GM18508 (cell line): ENCODE results near the gene PPAT.

ENCODE experiments used
- ATAC-seq: cut with Tn5 transposase; IDR thresholded peaks from one replicate; pipeline ENCODE4 v1.9.1; 2021; ENCODE audit warnings: moderate number of reproducible peaks; ENCODE audit not compliant: insufficient read depth, unreplicated experiment

The PPAT gene

DNA sequence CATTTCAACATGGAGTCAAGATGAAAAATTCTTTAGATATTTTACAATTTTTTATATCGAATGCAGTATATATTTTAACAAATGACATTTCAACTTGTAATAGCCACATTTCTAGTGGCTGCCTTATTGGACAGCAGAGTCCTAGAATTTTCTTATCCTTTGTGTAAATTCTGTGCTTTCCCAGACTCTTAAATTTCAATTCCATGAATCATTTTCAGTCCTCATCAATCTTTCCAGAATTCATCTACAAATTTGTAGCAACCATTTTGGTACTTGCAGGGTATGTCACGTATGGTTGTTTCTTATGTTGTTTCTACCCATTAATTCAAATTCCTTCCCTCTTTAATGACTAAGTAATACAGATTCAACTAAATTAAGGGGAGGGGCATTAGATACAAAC lies 3.4 kb upstream of the PPAT start:
- no peak for ATAC-seq

DNA sequence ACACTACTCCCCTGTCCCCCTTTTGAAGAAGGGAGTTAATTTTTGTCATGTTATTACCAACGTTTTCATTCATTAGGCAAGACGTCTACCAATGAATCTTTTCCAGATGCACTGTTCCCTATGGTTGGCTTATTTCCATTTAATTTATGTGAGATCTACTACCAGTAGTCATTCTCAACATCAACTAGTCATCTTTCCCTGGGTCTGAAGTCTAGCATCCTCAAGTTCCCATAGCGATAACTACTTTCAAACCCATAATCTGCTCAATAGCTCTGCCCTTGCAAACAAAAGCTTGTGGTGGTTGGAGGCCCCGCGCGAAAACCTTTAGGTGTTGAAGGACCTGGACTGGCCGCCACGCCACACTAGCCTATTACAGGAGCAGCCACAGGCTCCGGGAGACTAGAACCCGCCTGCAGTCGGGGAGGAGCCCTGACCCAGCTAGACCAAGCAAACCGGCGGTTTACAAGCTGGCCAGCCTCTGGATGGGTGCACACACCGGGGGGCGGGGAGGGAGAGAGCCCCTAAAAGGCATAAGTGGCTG lies 746 bp downstream of the PPAT start:
- ATAC-seq = no peak

DNA sequence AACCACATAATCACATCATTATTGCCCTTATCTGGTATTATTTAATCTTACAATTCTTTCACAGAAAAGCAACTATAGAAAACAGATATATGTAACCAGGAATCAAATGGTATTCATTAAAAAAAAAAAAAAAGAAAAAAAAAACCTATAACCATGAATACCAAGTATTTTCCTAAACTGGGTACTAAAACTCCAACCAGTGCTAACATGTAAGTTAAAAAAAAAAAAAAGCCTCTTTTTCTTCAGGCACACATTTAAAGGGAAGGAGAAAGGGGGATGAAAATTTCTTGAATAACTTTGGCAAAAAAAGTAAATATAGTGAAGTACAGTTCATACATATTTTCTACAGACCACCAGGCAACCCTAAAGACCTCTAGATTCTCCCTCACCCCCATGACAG lies 2.1 kb downstream of the PPAT start:
- ATAC-seq = no peak

DNA sequence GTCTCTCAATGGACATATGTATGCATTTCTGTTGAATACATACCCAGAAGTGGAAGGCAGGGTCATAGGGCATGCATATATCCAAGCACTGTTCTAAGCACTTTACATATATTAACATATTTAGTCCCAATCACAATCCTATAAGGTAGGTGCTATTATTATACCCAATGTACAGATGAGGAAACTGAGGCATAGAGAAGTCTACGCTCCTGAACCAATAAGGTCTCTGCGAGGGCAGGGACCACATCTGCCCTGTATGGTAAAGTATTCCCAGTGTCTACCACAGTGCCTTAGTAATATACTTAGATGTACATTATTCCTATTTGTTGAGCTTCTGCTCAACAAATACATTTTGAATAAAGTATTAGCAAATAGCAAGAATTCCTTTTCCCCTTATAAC lies 5.2 kb downstream of the PPAT start:
- no peak for ATAC-seq

DNA sequence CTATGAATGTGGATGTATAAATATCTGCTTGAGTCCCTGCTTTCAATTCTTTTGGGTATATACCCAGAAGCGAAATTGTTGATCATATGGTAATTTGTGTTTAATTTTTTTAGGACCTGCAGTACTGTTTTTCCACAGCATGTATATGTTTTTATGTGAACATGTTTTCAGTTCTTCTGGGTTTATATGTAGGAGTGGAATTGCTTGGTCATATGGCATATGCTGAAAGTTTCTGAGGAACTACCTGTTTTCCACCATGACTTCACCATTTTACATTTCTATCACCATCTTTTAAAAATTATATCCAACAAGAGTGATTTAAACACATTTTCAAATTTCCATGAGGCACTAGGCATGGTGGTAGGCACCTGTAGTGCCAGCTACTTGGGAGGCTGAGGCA lies 8.2 kb downstream of the PPAT start:
- no peak for ATAC-seq

DNA sequence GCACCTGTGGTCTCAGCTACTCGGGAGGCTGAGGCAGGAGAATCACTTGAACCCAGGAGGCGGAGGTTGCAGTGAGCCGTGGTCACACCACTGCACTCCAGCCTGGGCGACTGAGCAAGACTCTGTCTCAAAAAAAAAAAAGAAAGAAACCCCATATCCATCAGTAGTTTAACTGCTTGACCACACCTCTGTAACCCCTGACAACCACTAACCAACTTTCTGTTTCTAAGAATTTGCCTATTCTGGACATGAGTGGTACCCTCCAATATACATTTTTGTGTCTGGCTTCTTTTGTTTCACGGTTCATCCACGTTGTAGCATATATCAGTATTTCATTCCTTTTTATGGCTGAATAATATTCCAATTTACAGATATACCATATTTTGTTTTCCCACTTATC lies 9.1 kb downstream of the PPAT start:
- ATAC-seq = no peak

DNA sequence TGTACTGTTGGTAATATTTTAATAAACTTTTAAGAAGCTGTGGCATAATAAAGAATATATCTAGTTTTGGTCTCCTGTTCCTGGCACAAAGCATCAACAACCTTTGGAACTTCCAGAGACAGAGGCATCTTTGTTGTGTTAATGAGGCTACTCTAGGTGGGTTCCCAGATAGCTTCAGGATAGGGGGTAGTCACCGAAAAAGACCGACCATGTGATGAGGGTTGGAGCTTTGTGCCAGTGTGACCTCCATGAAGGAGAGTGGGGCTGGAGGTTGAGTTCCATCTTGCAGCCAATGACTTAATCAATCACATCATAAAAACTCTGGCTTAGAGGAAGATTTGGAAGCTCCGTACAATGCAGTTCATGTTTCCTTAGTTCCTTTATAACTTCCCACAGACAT lies 9.9 kb downstream of the PPAT start:
- ATAC-seq = no peak

DNA sequence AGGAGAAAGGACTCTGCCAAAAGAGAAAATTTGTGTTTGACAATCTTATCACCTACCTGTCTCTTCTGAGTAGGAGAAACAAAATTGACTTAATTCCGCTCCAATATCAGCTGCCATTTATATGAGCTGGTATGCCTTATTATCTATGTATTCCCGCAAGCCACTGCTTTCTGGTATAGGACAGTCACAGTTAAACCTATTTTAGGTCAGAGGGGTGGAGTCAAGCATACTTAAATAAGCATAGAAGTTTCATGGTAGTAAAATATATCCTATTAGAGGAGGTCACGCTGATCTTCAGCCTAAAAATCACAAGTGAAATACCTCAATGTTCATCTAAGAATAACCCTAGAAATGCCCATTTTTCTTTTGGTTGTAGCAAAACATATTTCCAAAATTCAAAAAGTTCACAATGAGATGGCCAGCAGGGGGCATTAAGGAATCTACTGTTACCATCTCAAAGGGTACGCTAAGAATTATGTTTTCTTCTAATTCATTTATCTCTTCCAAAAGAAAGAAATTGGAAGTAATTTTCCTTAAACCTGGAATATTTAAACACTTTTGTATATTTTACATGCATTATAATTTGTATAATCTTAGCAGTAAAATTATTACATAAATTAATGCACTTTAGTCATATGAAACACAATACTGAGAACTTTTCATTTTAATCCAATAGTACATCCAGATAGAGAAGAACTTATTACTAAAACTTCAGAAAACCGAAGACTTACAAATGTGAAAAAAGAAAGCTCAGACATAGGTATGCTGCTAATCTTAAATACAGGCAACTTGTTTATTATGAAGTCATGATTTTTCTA lies 10.5 kb downstream of the PPAT start:
- no peak for ATAC-seq

DNA sequence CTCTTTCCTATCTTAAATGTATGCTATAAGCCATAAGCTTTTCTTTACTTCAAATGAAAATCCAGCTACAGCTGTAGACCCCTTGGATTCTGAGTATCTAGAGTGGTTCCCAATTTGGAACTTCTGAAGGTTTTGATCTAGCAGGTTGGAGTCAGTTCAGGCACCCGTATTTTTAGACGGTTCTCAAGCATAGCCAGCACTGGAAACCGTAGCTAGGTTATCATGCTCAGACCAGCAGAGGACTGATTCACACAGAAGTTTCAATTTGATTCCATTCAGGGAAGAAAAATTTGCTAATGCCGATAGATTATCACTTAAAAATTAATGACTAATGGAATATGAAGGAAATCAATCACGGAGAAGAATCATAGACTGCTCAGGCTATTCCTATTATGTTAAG lies 11.2 kb downstream of the PPAT start:
- no peak for ATAC-seq

DNA sequence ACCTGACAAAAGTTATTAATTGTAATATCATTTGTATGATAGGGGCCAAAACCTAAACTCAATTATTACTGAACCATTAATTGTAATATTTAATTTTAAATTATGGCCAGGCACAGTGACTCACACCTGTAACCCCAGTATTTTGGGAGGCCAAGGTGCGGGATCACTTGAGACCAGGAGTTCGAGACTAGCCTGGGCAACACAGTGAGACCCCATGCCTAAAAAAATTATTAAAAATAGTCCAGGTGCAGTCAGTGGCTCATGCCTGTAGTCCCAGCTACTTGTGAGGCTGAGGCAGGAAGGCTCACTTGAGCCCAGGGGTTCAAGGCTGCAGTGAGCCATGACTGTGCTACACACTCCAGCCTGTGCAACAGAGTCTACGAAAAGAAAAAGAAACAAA lies 18.0 kb downstream of the PPAT start:
- no peak for ATAC-seq

DNA sequence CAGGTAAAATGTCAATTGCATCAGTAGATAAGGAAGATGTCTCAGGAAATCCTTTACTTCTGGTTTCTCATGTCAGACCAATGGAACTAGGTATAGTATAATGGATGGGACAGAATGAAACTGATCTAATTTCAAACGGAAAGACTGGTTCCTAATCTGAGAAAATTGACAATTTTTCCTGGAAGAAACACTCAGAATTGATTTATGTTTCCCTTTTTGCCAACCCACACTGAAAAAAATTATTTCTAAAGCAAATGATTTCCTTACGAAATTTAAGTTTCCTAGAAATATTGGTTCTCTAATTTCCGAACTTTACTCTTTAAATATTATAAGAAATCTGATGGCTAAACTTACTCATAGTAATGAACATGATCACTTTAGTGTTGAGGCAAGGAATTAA lies 19.1 kb downstream of the PPAT start:
- no peak for ATAC-seq

DNA sequence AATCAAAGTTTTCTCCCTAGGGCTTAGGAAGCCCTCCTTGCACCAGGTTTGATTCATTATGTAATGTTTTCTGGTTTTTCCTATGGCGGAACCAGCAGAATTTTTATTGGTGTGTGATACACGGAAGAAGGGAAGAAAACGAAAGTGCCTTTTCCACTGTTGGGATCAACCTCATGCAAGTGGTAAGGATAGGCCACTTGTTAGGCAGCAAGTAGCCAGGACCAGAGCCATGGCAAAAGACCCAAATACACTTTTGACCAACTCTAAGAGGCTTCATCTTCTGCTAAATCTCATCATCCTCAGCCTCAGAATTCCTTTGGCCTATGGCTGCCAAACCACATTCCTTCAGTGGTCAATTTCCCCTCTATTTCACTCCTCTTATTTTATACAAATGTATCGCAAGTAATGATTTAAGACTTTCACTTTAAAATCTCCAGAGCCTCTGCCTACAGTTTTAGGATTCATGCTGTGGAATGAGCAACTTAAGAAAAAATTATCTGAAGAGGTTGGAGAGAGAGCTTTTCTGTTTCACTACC lies 21.2 kb downstream of the PPAT start:
- no peak for ATAC-seq

DNA sequence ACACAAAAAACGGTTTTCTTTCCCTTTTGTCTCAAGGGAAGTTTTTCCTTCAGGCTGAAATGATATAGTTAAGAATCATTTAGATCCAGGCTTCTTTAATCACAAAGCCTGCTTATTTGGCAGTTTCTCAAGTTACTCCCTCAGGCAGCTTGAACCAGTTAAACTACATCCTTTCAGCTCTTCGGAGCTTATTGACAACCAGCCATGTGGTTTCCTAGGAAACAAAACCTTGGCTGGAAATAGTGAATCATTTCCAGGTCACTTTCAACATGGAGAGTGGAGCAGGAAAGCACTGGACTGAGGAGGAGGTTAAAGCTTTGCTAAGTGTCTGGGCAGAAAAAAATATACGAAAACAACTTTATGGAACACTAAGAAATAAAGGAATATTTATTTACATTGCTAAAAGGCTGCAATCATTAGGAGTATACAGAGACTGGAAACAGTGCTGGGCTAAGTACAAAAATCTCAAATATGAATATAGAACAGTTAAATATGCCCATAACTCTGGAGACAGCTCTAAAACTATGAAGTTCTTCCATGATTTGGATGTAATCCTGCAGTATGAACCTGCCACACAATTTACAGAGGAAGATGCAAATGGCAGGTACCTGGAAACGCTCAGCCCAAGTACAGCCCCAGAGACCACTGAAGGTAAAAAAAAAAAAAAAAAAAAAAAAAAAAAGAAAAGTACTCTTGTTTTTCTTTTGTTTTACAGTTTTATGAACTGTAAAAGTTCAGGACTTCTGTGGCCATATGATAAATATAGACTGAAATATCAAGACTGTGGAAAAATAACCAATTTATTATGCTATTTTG lies 25.0 kb downstream of the PPAT start:
- no peak for ATAC-seq

DNA sequence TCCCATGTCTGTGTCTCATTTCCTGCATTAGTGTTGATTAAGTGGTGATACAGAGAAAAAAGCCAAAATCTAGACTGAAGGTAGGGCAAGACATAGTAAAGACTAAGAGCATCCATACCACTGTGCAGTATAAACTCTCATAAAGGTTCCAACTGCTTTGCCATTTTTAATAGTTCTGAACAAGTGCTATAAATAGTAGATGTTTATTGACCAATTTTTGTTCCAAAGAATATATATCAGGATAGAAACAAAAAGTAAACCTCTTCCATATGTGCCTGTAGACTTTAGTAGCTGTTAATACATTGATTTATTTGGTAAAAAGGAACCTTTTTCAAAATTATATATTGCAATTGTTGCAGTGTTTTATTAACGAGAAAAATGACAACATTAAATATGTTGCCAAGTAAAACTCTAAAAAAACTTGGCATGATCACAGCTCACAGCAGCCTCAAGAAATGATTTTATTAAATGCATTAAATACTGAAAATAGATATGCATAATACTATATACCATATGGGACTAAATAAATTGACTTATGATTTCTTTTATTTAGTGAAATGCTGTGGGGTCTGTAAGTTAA lies 25.8 kb downstream of the PPAT start:
- ATAC-seq = no peak

DNA sequence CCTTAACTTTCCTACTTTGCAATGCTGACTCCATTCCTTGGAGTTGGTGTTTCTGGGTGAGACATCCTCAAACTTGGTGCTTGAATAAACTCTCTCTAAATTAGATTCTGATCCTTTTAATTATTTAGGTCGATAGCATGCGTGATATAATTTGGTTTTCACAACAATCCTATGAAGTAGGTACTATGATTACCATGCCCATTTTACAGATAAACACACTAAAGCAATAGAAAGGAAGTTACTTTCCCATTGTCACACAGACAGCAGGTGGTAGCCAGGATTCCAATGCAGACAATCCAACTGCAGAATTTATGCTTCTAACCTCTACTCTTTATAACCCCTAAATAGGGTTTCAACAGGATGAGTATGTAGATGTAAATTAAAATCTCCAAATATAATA lies 26.4 kb downstream of the PPAT start:
- no peak for ATAC-seq

DNA sequence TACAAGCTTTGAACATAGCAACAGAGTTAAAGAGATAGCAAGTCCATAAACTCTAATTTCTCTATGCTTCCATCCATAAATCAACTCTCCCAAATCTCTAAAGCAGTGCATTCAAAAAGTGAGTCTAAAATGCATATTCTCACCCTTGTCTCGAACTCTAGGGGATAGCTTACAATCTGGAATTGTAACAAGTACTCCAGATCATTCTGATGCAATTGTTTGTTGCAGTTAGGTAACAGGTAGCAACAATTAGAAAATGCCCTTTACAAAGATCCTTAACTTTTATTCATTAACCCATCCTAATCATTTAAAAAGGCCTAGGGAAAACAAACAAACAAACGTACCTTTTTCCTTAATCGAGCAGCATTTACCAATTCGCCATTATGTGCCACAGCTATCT lies 29.3 kb downstream of the PPAT start:
- ATAC-seq = no peak

DNA sequence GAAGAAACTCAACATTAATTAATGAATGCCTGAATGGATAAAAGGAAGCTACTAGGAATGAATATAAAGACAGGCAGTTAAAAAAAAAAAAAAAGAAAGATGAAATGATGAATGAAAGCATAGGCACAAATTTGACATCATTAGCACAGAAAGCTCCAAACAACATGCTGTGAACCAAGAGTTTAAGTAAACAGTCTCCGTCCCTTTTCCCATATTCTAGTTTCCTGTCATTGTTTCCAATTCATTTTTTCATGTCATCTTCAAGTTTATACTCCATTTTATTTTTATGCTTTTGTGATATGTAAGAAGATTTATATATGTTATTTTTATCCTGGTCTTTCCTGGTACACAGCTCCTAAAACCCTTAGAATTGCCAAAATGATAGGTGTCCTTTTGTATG lies 30.4 kb downstream of the PPAT start:
- ATAC-seq = no peak

DNA sequence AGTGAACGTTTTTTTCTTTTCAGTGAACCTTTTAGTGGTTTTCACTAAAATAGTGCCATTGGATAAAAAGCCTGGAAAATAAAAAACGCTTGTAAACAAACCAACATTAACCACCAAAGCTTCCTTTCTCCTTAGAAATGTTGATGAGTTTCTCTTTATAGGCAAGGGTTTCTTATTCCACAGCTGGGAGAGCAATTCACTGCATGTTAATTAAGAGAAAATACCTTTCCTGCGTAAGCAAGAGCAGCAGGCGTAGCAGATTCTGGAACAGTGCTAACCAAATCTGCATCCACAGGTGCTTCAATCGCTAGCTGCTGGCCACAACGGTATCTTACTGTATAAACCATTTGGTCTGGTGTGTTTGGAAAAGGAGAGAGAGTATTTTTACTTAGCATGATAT lies 34.9 kb downstream of the PPAT start:
- no peak for ATAC-seq

DNA sequence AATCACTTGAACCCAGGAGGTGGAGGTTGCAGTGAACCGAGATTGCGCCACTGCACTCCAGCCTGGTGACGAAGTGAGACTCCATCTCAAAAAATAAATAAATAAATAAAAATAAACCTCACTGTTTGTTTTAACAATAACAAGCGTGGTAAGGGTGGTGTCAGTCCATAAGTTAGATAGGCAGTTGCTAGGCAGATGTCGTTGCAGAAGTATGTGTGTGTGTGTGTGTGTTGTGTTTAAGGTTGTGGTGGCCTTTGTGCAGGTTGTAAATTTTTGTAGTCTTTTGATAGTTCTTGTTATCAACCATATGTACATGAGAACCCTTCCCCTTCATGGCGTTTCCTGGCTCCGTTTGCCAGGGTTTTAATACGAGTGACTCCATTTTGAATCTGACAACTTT lies 44.1 kb downstream of the PPAT start:
- no peak for ATAC-seq

DNA sequence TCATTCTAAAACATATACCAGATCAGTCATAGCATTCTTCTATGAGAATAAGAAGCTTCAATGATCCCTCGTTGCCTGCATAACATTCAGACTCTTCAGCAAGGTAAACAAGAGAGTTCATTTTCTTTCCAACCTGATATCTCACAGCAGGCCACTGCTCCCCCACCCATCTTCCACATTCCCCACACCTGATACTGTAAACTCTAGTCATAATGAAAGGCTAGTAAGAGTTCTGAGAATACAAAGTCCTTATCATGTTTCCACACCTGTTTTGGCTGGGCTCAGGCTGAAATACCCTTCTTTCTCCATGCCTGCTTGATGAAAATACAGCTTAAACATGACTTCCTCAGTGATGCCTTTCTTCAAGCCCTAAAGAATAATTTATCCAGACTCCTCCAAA lies 45.9 kb downstream of the PPAT start:
- ATAC-seq = no peak

DNA sequence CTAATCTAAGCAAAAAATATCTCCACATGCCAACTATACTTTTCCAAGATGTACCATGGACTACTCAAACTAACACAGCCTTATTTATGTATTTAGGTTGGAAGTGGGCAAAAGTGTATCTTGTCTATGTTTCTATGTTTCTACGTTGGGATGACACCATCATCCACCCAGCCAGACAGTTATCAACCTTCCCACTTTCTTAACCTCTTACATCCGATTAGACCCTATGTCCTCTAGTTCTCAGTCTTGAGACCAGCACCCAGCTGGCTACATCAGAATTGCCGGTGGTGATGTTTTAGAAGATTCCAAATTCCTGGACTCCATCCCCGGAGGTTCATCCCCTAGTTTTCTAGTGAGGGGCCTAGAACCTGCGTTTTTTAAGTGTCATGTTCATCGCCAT lies 47.1 kb downstream of the PPAT start:
- ATAC-seq = no peak
